ENCODE measurements around the gene FOXN3. TPM values are rescaled to one million over a fixed set of nuclear protein-coding genes. Genes with fewer than 3 reads are reported as not detected.

The FOXN3 gene
- total RNA-seq, 6 experiments from 2014 or later, result 41.5 to 74.2 (median 55.8) TPM

DNA sequence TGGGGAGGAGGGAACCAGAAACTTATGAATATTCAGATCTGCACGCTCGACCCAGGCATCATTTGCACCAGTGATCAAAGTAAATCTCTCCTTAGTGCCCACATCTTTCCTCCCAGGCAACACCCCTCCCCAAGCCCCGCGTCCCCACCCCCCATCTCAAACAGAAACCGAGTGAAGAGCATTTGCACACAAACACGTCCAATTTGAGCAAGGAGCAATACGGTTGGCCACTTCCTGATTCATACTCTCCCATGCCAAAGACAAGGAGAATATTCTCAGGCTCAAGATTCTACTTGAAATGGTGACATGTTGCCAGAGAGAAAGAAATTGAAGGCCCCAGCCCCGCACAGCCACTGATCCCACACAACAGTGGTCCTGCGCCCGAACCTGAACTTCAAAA, 7.1 kb downstream of the FOXN3 start:
- 38% methylated on average over 8 of the region's 10 CpGs for WGBS (ENCODE audit: insufficient coverage, low coverage, low lambda C conversion rate, missing lambda C conversion rate)
- H3K4me1 ChIP-seq, result peaks cover 0 to 15% (median 2%) of the 10 kb centered on the region in 4 donors
- H3K9me3 ChIP-seq, result no peaks in the 10 kb centered on the region
- DNase-seq (no peak), ATAC-seq (no peak)
- H3K4me3 ChIP-seq, result no peak overlapping the region
- intact Hi-C loops (cut with DNase I), result loop anchor here in 1 of 2 donors (5.0 to 10.0 kb wide), 2 partner anchors 38 to 355 kb away; no protein-coding TSS in a partner anchor
- H3K27me3 ChIP-seq, result no peaks in the 10 kb centered on the region
- TF ChIP-seq CTCF (IDR thresholded peaks at IDR 0.05) (no peak), POLR2A (IDR thresholded peaks at IDR 0.05) (no peak)
- no peak overlapping the region for H3K27ac ChIP-seq
- H3K36me3 ChIP-seq, result peaks cover 0 to 19% (median 1%) of the 10 kb centered on the region in 4 donors

GRCh38 chr14:89408907-89409700, 7.9 kb downstream of the FOXN3 start:
- Histone ChIP-seq H3K9me3 (no peaks in the 10 kb centered on the region), H3K27ac (peak overlapping the region in 1 of 3 donors; percentile 27), H3K4me3 (no peak overlapping the region), H3K36me3 (peaks cover 0 to 19% (median 1%) of the 10 kb centered on the region in 4 donors), H3K4me1 (peaks cover 0 to 13% (median 1%) of the 10 kb centered on the region in 4 donors), H3K27me3 (no peaks in the 10 kb centered on the region)
- ATAC-seq (peak; percentile 7 to 47 (median 33)), DNase-seq (no peak)
- WGBS (ENCODE audit: insufficient coverage, low coverage, low lambda C conversion rate, missing lambda C conversion rate), result 75% methylated on average over 6 of the region's 14 CpGs
- intact Hi-C loops (cut with DNase I), result no loop called here
- TF ChIP-seq CTCF (IDR thresholded peaks at IDR 0.05), result no peak
- no peak for TF ChIP-seq POLR2A (IDR thresholded peaks at IDR 0.05)

DNA sequence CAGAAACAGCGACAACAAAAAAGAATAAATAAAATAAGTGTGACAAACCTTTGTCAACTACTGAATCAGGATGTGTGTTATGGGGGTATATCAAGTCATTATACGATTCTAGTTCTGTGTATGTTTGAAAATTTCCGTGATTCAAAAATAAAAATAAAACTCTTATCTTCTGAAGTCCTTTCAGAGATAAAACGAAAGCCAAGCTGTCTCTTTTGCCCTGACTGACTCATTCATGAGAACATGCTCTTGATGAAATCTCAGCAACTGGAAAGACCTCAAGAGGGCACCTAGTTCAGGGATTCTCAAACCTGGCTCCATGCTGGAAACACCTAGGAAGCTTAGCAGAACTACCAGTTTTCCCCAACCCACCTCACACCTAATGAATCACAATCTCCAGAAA, 9.2 kb downstream of the FOXN3 start:
- WGBS (ENCODE audit: insufficient coverage, low coverage, low lambda C conversion rate, missing lambda C conversion rate), result 42% methylated on average over 3 of the region's 4 CpGs
- intact Hi-C loops (cut with DNase I), result no loop called here
- Histone ChIP-seq H3K9me3 (no peaks in the 10 kb centered on the region), H3K4me1 (peaks cover 0 to 13% (median 1%) of the 10 kb centered on the region in 4 donors), H3K4me3 (no peak overlapping the region), H3K27me3 (no peaks in the 10 kb centered on the region), H3K36me3 (peaks cover 0 to 19% (median 1%) of the 10 kb centered on the region in 4 donors), H3K27ac (peak overlapping the region in 1 of 3 donors; percentile 27)
- ATAC-seq, result peak in 2 of 4 donors; percentile 13 to 43
- no peak for DNase-seq
- TF ChIP-seq POLR2A (IDR thresholded peaks at IDR 0.05), result no peak
- no peak for TF ChIP-seq CTCF (IDR thresholded peaks at IDR 0.05)

DNA sequence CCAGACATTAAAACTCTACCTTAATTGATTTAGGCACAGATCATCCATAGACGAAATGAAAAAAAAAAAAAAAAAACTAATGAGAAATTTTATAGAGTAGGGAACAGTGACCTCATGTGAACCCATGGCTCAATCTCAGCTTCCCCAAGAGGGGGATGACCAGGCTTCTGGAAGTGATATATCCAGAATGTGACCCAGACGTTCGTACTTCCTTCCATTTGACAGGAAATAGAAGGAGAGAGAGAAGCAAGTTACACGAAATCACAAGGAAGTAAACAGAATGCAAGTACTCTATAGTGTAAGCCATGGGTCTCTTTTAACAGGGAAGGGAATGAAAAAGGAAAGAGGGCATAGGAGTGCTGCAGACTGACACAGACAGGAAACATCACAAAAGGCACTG, 10.1 kb downstream of the FOXN3 start:
- DNase-seq (no peak), ATAC-seq (peak; percentile 48 to 65 (median 59))
- 25% methylated on average over 4 of the region's 4 CpGs for WGBS (ENCODE audit: insufficient coverage, low coverage, low lambda C conversion rate, missing lambda C conversion rate)
- Histone ChIP-seq H3K4me1 (peaks cover 0 to 13% (median 1%) of the 10 kb centered on the region in 4 donors), H3K9me3 (no peaks in the 10 kb centered on the region), H3K36me3 (peaks cover 0 to 17% (median 1%) of the 10 kb centered on the region in 4 donors), H3K27me3 (no peaks in the 10 kb centered on the region), H3K27ac (no peak overlapping the region), H3K4me3 (no peak overlapping the region)
- TF ChIP-seq POLR2A (IDR thresholded peaks at IDR 0.05) (no peak), CTCF (IDR thresholded peaks at IDR 0.05) (no peak)
- intact Hi-C loops (cut with DNase I), result no loop called here
